Osteoblast (primary cell): ENCODE measurements around the gene VDAC2. TPM values are rescaled to one million over a fixed set of nuclear protein-coding genes. Genes with fewer than 3 reads are reported as not detected.

Experiments
- DNase-seq: peaks from one replicate; pipeline ENCODE4 v3.0.0; 2011; ENCODE audit warnings: low spot score, mixed read lengths; ENCODE audit not compliant: insufficient read length; ENCODE audit errors: missing footprints
- H2AFZ ChIP-seq: 2 replicates; pipeline ENCODE4 v1.6.0; 2011; ENCODE audit warnings: mild to moderate bottlenecking, low read length
- H3K27ac ChIP-seq: 2 replicates; pipeline ENCODE4 v1.5.1; 2011; ENCODE audit warnings: mild to moderate bottlenecking, low read depth, low read length, moderate library complexity
- H3K27me3 ChIP-seq: 2 replicates; pipeline ENCODE4 v1.6.0; 2012; ENCODE audit warnings: mild to moderate bottlenecking, control low read depth, inconsistent platforms, low read length, moderate library complexity; ENCODE audit not compliant: insufficient read depth
- H3K36me3 ChIP-seq: 2 replicates; pipeline ENCODE4 v1.5.1; 2011; ENCODE audit warnings: mild to moderate bottlenecking, low read length, control low read depth, moderate library complexity; ENCODE audit not compliant: insufficient read depth
- H3K4me1 ChIP-seq: 2 replicates; pipeline ENCODE4 v1.5.1; 2011; ENCODE audit warnings: mild to moderate bottlenecking, low read length, control low read depth, moderate library complexity; ENCODE audit not compliant: insufficient read depth
- H3K4me2 ChIP-seq: 2 replicates; pipeline ENCODE4 v1.6.0; 2011; ENCODE audit warnings: mild to moderate bottlenecking, low read length; ENCODE audit not compliant: insufficient read depth
- H3K4me3 ChIP-seq: fragments of 200-600 bp; sonication (generic); 3 replicates; pipeline ENCODE4 v1.5.1; 2012; ENCODE audit warnings: mild to moderate bottlenecking, low read length, inconsistent platforms; ENCODE audit not compliant: insufficient read depth
- H3K79me2 ChIP-seq: 2 replicates; pipeline ENCODE4 v1.6.0; 2012; ENCODE audit warnings: mild to moderate bottlenecking, low read length, control low read depth, inconsistent platforms; ENCODE audit not compliant: insufficient read depth
- H3K9me3 ChIP-seq: 2 replicates; pipeline ENCODE4 v1.5.1; 2011; ENCODE audit warnings: low read depth, low read length, control low read depth
- H4K20me1 ChIP-seq: 2 replicates; pipeline ENCODE4 v1.6.0; 2012; ENCODE audit warnings: mild to moderate bottlenecking, low read length, control low read depth; ENCODE audit not compliant: insufficient read depth
- CTCF ChIP-seq: IDR thresholded peaks from 2 replicates; pipeline ENCODE4 v1.5.1; 2011; ENCODE audit warnings: mild to moderate bottlenecking, low read depth, low read length, moderate library complexity; ENCODE audit errors: extremely low read depth
- total RNA-seq: library from RNA; depleted of rRNA; stranded (reverse); fragments of >200 nt; gene quantifications from 2 replicates; pipeline ENCODE4 v1.2.3, GENCODE V29; 2012

Gene VDAC2
- total RNA-seq, 1 donor = 141 TPM

- Histone ChIP-seq H3K4me2 (peak within 1 kb of the TSS; percentile 95), H3K4me1 (peaks cover 13% of the 10 kb centered on the region), H3K79me2 (no peaks in the 10 kb centered on the region), H3K36me3 (peaks cover 18% of the 10 kb centered on the region), H3K27me3 (no peaks in the 10 kb centered on the region), H3K9me3 (no peaks in the 10 kb centered on the region), H2AFZ (peak within 1 kb of the TSS; percentile 82), H4K20me1 (no peaks in the 10 kb centered on the region), H3K27ac (no peak within 1 kb of the TSS), H3K4me3 (peak within 1 kb of the TSS; percentile 77)
- peak; percentile 98 for DNase-seq
- peak; percentile 99 for TF ChIP-seq CTCF
Measured at GRCh38 chr10:75235375-75236177, 25.0 kb downstream of the VDAC2 start, which contains the start of gene COMTD1. Gene COMTD1, minus strand, starts transcription at chr10:75235957. Its CDS starts 29 bp downstream, at chr10:75235928.

GRCh38 chr10:75236178-75236825 is 25.7 kb downstream of the VDAC2 start:
- H3K4me1 ChIP-seq = peaks cover 13% of the 10 kb centered on the region
- no peaks in the 10 kb centered on the region for H4K20me1 ChIP-seq
- H3K9me3 ChIP-seq = no peaks in the 10 kb centered on the region
- no peak overlapping the region for H3K4me2 ChIP-seq
- H3K36me3 ChIP-seq = peaks cover 12% of the 10 kb centered on the region
- no peak for TF ChIP-seq CTCF
- H3K79me2 ChIP-seq = no peaks in the 10 kb centered on the region
- H3K27me3 ChIP-seq = no peaks in the 10 kb centered on the region
- H3K4me3 ChIP-seq = no peak overlapping the region
- H2AFZ ChIP-seq = peak overlapping the region; percentile 59
- no peak for DNase-seq
- no peak overlapping the region for H3K27ac ChIP-seq

- H3K4me1 ChIP-seq = peaks cover 13% of the 10 kb centered on the region
- H3K27me3 ChIP-seq = no peaks in the 10 kb centered on the region
- no peak overlapping the region for H3K27ac ChIP-seq
- H4K20me1 ChIP-seq = no peaks in the 10 kb centered on the region
- no peak overlapping the region for H3K4me3 ChIP-seq
- no peak for TF ChIP-seq CTCF
- no peaks in the 10 kb centered on the region for H3K36me3 ChIP-seq
- DNase-seq = peak; percentile 39
- no peaks in the 10 kb centered on the region for H3K79me2 ChIP-seq
- H3K4me2 ChIP-seq = no peak overlapping the region
- H3K9me3 ChIP-seq = no peaks in the 10 kb centered on the region
- no peak overlapping the region for H2AFZ ChIP-seq
Measured at GRCh38 chr10:75238182-75239095, 27.8 kb downstream of the VDAC2 start.
